HG03196 (cell line): ENCODE measurements around the gene NHP2.

Experiments
- ATAC-seq: cut with Tn5 transposase; IDR thresholded peaks from one replicate; pipeline ENCODE4 v1.9.1; 2021; ENCODE audit not compliant: unreplicated experiment

Gene NHP2

GRCh38 chr5:178115136-178115813 is 38.4 kb downstream of the NHP2 start:
- no peak for ATAC-seq

GRCh38 chr5:178114325-178115135 is 39.2 kb downstream of the NHP2 start:
- no peak for ATAC-seq

- no peak for ATAC-seq
Measured at GRCh38 chr5:178113841-178114324, 39.8 kb downstream of the NHP2 start.

GRCh38 chr5:178113141-178113787 is 40.4 kb downstream of the NHP2 start, which contains the start of gene N4BP3:
N4BP3 (plus strand) TSS chr5:178113532; CDS start chr5:178119584, 6,052 bp downstream.
- ATAC-seq: peak; percentile 40

GRCh38 chr5:178112545-178112944 is 41.1 kb downstream of the NHP2 start:
- no peak for ATAC-seq

- ATAC-seq: no peak
Measured at GRCh38 chr5:178111925-178112324, 41.8 kb downstream of the NHP2 start.

- no peak for ATAC-seq
Measured at GRCh38 chr5:178110511-178110910, 43.2 kb downstream of the NHP2 start.

GRCh38 chr5:178108966-178109365 is 44.7 kb downstream of the NHP2 start:
- no peak for ATAC-seq

- ATAC-seq: no peak
Measured at GRCh38 chr5:178108446-178108845, 45.2 kb downstream of the NHP2 start.

- no peak for ATAC-seq
Measured at GRCh38 chr5:178107756-178108310, 45.9 kb downstream of the NHP2 start.

GRCh38 chr5:178106556-178107239 is 47.0 kb downstream of the NHP2 start:
- ATAC-seq: no peak

- no peak for ATAC-seq
Measured at GRCh38 chr5:178106086-178106485, 47.6 kb downstream of the NHP2 start.

- no peak for ATAC-seq
Measured at GRCh38 chr5:178104492-178104891, 49.2 kb downstream of the NHP2 start.

- no peak for ATAC-seq
Measured at GRCh38 chr5:178103612-178104011, 50.1 kb downstream of the NHP2 start.
